ENCODE data around the gene SLC26A1.

- TF ChIP-seq EZH2phosphoT487 (IDR thresholded peaks at IDR 0.05; ENCODE audit: insufficient read depth, low read depth) (no peak), EZH2 (IDR thresholded peaks at IDR 0.05; ENCODE audit: insufficient read depth, poor library complexity, severe bottlenecking) (no peak)
These were observed 33.7 kb downstream of the SLC26A1 start for GRCh38 chr4:959338-960139.
